ENCODE data around the gene PCLAF. TPM values are rescaled to one million over a fixed set of nuclear protein-coding genes. Genes with fewer than 3 reads are reported as not detected.

Gene PCLAF
- polyA plus RNA-seq, 1 donor (not counting 4 experiments of a cell fraction or from before 2014, with no cell fraction given), result 55.0 TPM

- TF ChIP-seq, protein P1, sequence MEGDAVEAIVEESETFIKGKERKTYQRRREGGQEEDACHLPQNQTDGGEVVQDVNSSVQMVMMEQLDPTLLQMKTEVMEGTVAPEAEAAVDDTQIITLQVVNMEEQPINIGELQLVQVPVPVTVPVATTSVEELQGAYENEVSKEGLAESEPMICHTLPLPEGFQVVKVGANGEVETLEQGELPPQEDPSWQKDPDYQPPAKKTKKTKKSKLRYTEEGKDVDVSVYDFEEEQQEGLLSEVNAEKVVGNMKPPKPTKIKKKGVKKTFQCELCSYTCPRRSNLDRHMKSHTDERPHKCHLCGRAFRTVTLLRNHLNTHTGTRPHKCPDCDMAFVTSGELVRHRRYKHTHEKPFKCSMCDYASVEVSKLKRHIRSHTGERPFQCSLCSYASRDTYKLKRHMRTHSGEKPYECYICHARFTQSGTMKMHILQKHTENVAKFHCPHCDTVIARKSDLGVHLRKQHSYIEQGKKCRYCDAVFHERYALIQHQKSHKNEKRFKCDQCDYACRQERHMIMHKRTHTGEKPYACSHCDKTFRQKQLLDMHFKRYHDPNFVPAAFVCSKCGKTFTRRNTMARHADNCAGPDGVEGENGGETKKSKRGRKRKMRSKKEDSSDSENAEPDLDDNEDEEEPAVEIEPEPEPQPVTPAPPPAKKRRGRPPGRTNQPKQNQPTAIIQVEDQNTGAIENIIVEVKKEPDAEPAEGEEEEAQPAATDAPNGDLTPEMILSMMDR (optimal IDR thresholded peaks at IDR 0.05 in 1 of 3, IDR thresholded peaks at IDR 0.05 in 1 of 3, conservative IDR thresholded peaks at IDR 0.05 in 1 of 3; ENCODE audit: extremely low read depth in 1 of 3, insufficient read depth in 2 of 3, low read length in 3 of 3), result no peak
- no peak for TF ChIP-seq EZH2 (IDR thresholded peaks at IDR 0.05; ENCODE audit: low read length)
- no peaks in the 10 kb centered on the region for H3K4me1 ChIP-seq (ENCODE audit: control insufficient read depth, extremely low read depth, insufficient read depth, low read length)
- no peak overlapping the region for H3K27ac ChIP-seq (ENCODE audit: control insufficient read depth, insufficient read depth, low read length)
- DNase-seq (ENCODE audit: low read depth, low spot score), result no peak
- FAIRE-seq, result no peak
- H3K9me3 ChIP-seq (ENCODE audit: control insufficient read depth, low read depth, low read length), result no peaks in the 10 kb centered on the region
- no peak overlapping the region for H3K4me3 ChIP-seq (ENCODE audit: control insufficient read depth in 2 of 3, extremely low read depth in 1 of 3, insufficient read depth in 2 of 3, low read depth in 1 of 3, low read length in 3 of 3)
- no peaks in the 10 kb centered on the region for H3K9me1 ChIP-seq (ENCODE audit: control insufficient read depth, extremely low read depth, insufficient read depth, low read length)
- no peaks in the 10 kb centered on the region for H4K20me1 ChIP-seq (ENCODE audit: control insufficient read depth, extremely low read depth, insufficient read depth, low read length)
- dilution Hi-C loops (cut with MboI; ENCODE audit: extremely low pct_ligation_motif_present, low sequenced_read_pairs), result no loop called here
- H3K4me2 ChIP-seq (ENCODE audit: control insufficient read depth, extremely low read depth, insufficient read depth, low read depth, low read length), result no peak overlapping the region
- H3K36me3 ChIP-seq (ENCODE audit: control insufficient read depth in 2 of 2, extremely low read depth in 1 of 2, insufficient read depth in 2 of 2, low read length in 2 of 2), result peaks cover 8 to 11% of the 10 kb centered on the region in 2 experiments
- no peaks in the 10 kb centered on the region for H3K79me2 ChIP-seq (ENCODE audit: control insufficient read depth, insufficient read depth, low read length)
- no peak overlapping the region for H2AFZ ChIP-seq (ENCODE audit: control insufficient read depth, low read length)
- H3K27me3 ChIP-seq (ENCODE audit: control insufficient read depth, extremely low read depth, insufficient read depth, low read length), result no peaks in the 10 kb centered on the region
- H3K9ac ChIP-seq (ENCODE audit: control insufficient read depth, extremely low read depth, insufficient read depth, low read length), result no peak overlapping the region
Measured at GRCh38 chr15:64400583-64400982, 19.3 kb upstream of the PCLAF start.

- dilution Hi-C loops (cut with MboI; ENCODE audit: extremely low pct_ligation_motif_present, low sequenced_read_pairs), result no loop called here
- H2AFZ ChIP-seq (ENCODE audit: control insufficient read depth, low read length), result no peak overlapping the region
- no peak for FAIRE-seq
- H3K9me1 ChIP-seq (ENCODE audit: control insufficient read depth, extremely low read depth, insufficient read depth, low read length), result no peaks in the 10 kb centered on the region
- H3K27ac ChIP-seq (ENCODE audit: control insufficient read depth, insufficient read depth, low read length), result no peak overlapping the region
- no peak overlapping the region for H3K4me3 ChIP-seq (ENCODE audit: control insufficient read depth in 2 of 3, extremely low read depth in 1 of 3, insufficient read depth in 2 of 3, low read depth in 1 of 3, low read length in 3 of 3)
- no peaks in the 10 kb centered on the region for H3K9me3 ChIP-seq (ENCODE audit: control insufficient read depth, low read depth, low read length)
- H3K27me3 ChIP-seq (ENCODE audit: control insufficient read depth, extremely low read depth, insufficient read depth, low read length), result no peaks in the 10 kb centered on the region
- peaks cover 8 to 12% of the 10 kb centered on the region in 2 experiments for H3K36me3 ChIP-seq (ENCODE audit: control insufficient read depth in 2 of 2, extremely low read depth in 1 of 2, insufficient read depth in 2 of 2, low read length in 2 of 2)
- H3K4me1 ChIP-seq (ENCODE audit: control insufficient read depth, extremely low read depth, insufficient read depth, low read length), result no peaks in the 10 kb centered on the region
- no peaks in the 10 kb centered on the region for H3K79me2 ChIP-seq (ENCODE audit: control insufficient read depth, insufficient read depth, low read length)
- TF ChIP-seq, protein P1 (optimal IDR thresholded peaks at IDR 0.05 in 1 of 3, IDR thresholded peaks at IDR 0.05 in 1 of 3, conservative IDR thresholded peaks at IDR 0.05 in 1 of 3; ENCODE audit: extremely low read depth in 1 of 3, insufficient read depth in 2 of 3, low read length in 3 of 3), result no peak
- no peak for TF ChIP-seq EZH2 (IDR thresholded peaks at IDR 0.05; ENCODE audit: low read length)
- H4K20me1 ChIP-seq (ENCODE audit: control insufficient read depth, extremely low read depth, insufficient read depth, low read length), result no peaks in the 10 kb centered on the region
- no peak overlapping the region for H3K9ac ChIP-seq (ENCODE audit: control insufficient read depth, extremely low read depth, insufficient read depth, low read length)
- no peak for DNase-seq (ENCODE audit: low read depth, low spot score)
- H3K4me2 ChIP-seq (ENCODE audit: control insufficient read depth, extremely low read depth, insufficient read depth, low read depth, low read length), result no peak overlapping the region
Measured at GRCh38 chr15:64398575-64398974, 17.3 kb upstream of the PCLAF start.

Measured in keratinocyte (primary cell).